Endothelial cell of umbilical vein (primary cell): ENCODE measurements around the gene GPR158. TPM values are rescaled to one million over a fixed set of nuclear protein-coding genes. Genes with fewer than 3 reads are reported as not detected.

Source experiments
- BruUV-seq: library from RNA; stranded (reverse); fragments of 400-500 nt; replicated peaks from 2 replicates; lab custom pipeline; 2021; lab: Mats Ljungman, UMichigan
- CTCF ChIA-PET: fragments of 300-600, 350-600 bp; sonication (Branson Sonifier 250); formaldehyde crosslinking; loops from one replicate; lab custom pipeline; 2021; ENCODE audit warnings: antibody characterized with exemption, inconsistent platforms; lab: Charles Lee
- POLR2A ChIA-PET: fragments of 300-600, 350-600 bp; sonication (Branson Sonifier 250); formaldehyde crosslinking; loops from one replicate; lab custom pipeline; 2021; ENCODE audit warnings: antibody characterized with exemption, inconsistent platforms; lab: Charles Lee
- DNase-seq: peaks from one replicate; pipeline ENCODE4 v3.0.0-alpha.2; 2011; ENCODE audit warnings: low read depth, low spot score
- FAIRE-seq: peaks from 2 replicates; lab custom pipeline; 2011; peaks lifted over from hg19 to GRCh38; lab: Jason Lieb, UNC
- H2AFZ ChIP-seq: 2 replicates; pipeline ENCODE4 v1.6.0; 2012; ENCODE audit warnings: low read depth, low read length, control low read depth, inconsistent platforms
- H3K27ac ChIP-seq: 2 replicates; pipeline ENCODE4 v1.5.1; 2011; ENCODE audit warnings: low read depth, mild to moderate bottlenecking, control low read depth, low read length, moderate library complexity; ENCODE audit not compliant: insufficient read depth
- H3K27me3 ChIP-seq, 2 experiments: 2 replicates each; pipeline versions ENCODE4 v1.6.0 to v1.6.1; 2011; ENCODE audit warnings: low read length in 2 of 2, mixed read lengths in 1 of 2; ENCODE audit not compliant: control insufficient read depth in 2 of 2, insufficient read depth in 2 of 2
- H3K36me3 ChIP-seq, 2 experiments: 2 replicates in 1 of 2; 3 replicates in 1 of 2; pipeline ENCODE4 v1.5.1; 2011; ENCODE audit warnings: low read length in 2 of 2, mild to moderate bottlenecking in 1 of 2, moderate library complexity in 1 of 2; ENCODE audit not compliant: control insufficient read depth in 2 of 2, insufficient read depth in 2 of 2; ENCODE audit errors: extremely low read depth in 1 of 2
- H3K4me1 ChIP-seq: 3 replicates; pipeline ENCODE4 v1.5.1; 2011; ENCODE audit warnings: mild to moderate bottlenecking, low read length; ENCODE audit not compliant: control insufficient read depth, insufficient read depth; ENCODE audit errors: extremely low read depth
- H3K4me2 ChIP-seq: 2 replicates; pipeline ENCODE4 v1.6.1; 2011; ENCODE audit warnings: low read length, control low read depth, mixed read lengths; ENCODE audit not compliant: insufficient read depth
- H3K4me3 ChIP-seq, 3 experiments: fragments of 200-600 bp in 1 of 3; sonication (generic), shearing (Covaris generic) in 1 of 3; replicated peaks in 1 of 3; 2 replicates each; pipeline ENCODE4 v1.5.1; 2011 to 2016; ENCODE audit warnings: control low read depth in 3 of 3, low read length in 3 of 3, mild to moderate bottlenecking in 2 of 3, inconsistent platforms in 1 of 3, low read depth in 1 of 3, moderate library complexity in 1 of 3; ENCODE audit not compliant: insufficient read depth in 1 of 3
- H3K79me2 ChIP-seq: 2 replicates; pipeline ENCODE4 v1.6.0; 2012; ENCODE audit warnings: low read length, inconsistent platforms; ENCODE audit not compliant: control insufficient read depth, insufficient read depth
- H3K9ac ChIP-seq: replicated peaks from 2 replicates; pipeline ENCODE3; 2011; ENCODE audit warnings: low read length, control low read depth; ENCODE audit not compliant: insufficient read depth; ENCODE audit errors: extremely low read depth
- H3K9me1 ChIP-seq: replicated peaks from 3 replicates; pipeline ENCODE4 v1.6.0; 2011; ENCODE audit warnings: mild to moderate bottlenecking, low read length; ENCODE audit not compliant: control insufficient read depth, insufficient read depth; ENCODE audit errors: extremely low read depth
- H3K9me3 ChIP-seq: replicated peaks from 2 replicates; pipeline ENCODE4 v1.5.1; 2012; ENCODE audit warnings: low read length, inconsistent platforms; ENCODE audit not compliant: control insufficient read depth, insufficient read depth
- H4K20me1 ChIP-seq: replicated peaks from 2 replicates; pipeline ENCODE3; 2011; ENCODE audit warnings: mild to moderate bottlenecking, low read length; ENCODE audit not compliant: control insufficient read depth, insufficient read depth; ENCODE audit errors: extremely low read depth
- CTCF ChIP-seq, 2 donors: IDR thresholded peaks; 1 replicate in 1 of 2; 2 replicates in 1 of 2; pipeline ENCODE4 v1.5.1; 2011; ENCODE audit warnings: low read length in 2 of 2, mild to moderate bottlenecking in 2 of 2, moderate library complexity in 2 of 2, control low read depth in 1 of 2, inconsistent platforms in 1 of 2, low read depth in 1 of 2; ENCODE audit not compliant: insufficient read depth in 1 of 2; ENCODE audit errors: extremely low read depth in 1 of 2
- EZH2 ChIP-seq: IDR thresholded peaks from 2 replicates; pipeline ENCODE4 v1.6.1; 2012; ENCODE audit warnings: borderline replicate concordance, low read depth, mild to moderate bottlenecking, moderate library complexity, low read length, inconsistent platforms; ENCODE audit not compliant: severe bottlenecking
- FOS ChIP-seq: IDR thresholded peaks from 2 replicates; pipeline ENCODE4 v1.6.1; 2011; ENCODE audit warnings: mild to moderate bottlenecking, low read length, moderate library complexity, borderline replicate concordance; ENCODE audit not compliant: insufficient read depth
- GATA2 ChIP-seq: IDR thresholded peaks from 2 replicates; pipeline ENCODE4 v1.7.0; 2011; ENCODE audit warnings: low read depth, mild to moderate bottlenecking, moderate library complexity, mixed read lengths, low read length; ENCODE audit not compliant: insufficient read length, insufficient read depth
- JUN ChIP-seq: IDR thresholded peaks from 2 replicates; pipeline ENCODE4 v1.6.1; 2011; ENCODE audit warnings: borderline replicate concordance, low read depth; ENCODE audit not compliant: insufficient read length, insufficient read depth
- MAX ChIP-seq: IDR thresholded peaks from 2 replicates; pipeline ENCODE4 v1.6.1; 2011; ENCODE audit not compliant: insufficient read depth, insufficient read length
- MYC ChIP-seq: IDR thresholded peaks from one replicate; pipeline ENCODE4 v1.6.1; 2011; ENCODE audit warnings: mild to moderate bottlenecking, low read depth, low read length
- POLR2A ChIP-seq: IDR thresholded peaks from 2 replicates; pipeline ENCODE4 v1.6.1; 2012; ENCODE audit warnings: low read depth, mild to moderate bottlenecking, control low read depth, low read length
- POLR2AphosphoS5 ChIP-seq: IDR thresholded peaks from 2 replicates; pipeline ENCODE4 v1.6.1; 2012; ENCODE audit warnings: low read depth, mild to moderate bottlenecking, control low read depth, low read length, moderate library complexity; ENCODE audit not compliant: insufficient read depth
- dilution Hi-C: fragments of 300-500 bp; cut with MboI; formaldehyde crosslinking; loops from one replicate; pipeline ENCODE4 v1.15.0; 2019; ENCODE audit warnings: low sequenced_read_pairs; ENCODE audit not compliant: extremely low pct_ligation_motif_present
- intact Hi-C: fragments of 100-400 bp; cut with micrococcal nuclease; formaldehyde crosslinking; loops from one replicate; pipeline ENCODE4 v1.10.0; 2022
- polyA plus RNA-seq, 4 experiments: library from polyadenylated mRNA; depleted of rRNA in 3 of 4; stranded (reverse) in 3 of 4; unstranded in 1 of 4; fragments of >200 nt; gene quantifications; 2 replicates each; pipeline versions ENCODE4 v1.2.1 to v1.2.3, GENCODE V29; 2011 to 2012; ENCODE audit warnings: missing spikeins in 1 of 4
- total RNA-seq: library from RNA; stranded (reverse); gene quantifications from 2 replicates; pipeline ENCODE4 v1.2.3, GENCODE V29; 2021

Gene GPR158
- total and polyA plus RNA-seq, 2 donors (not counting 3 experiments of a cell fraction or from before 2014, with no cell fraction given): not detected

- DNase-seq (no peak), FAIRE-seq (no peak)
- H3K27me3 ChIP-seq: peaks cover 0 to 8% of the 10 kb centered on the region in 2 experiments
- no peak overlapping the region for H3K4me2 ChIP-seq
- H3K9ac ChIP-seq: no peak overlapping the region
- intact Hi-C loops (no loop called here), dilution Hi-C loops (no loop called here)
- no TSS peak for BruUV-seq
- no peak overlapping the region for H3K4me3 ChIP-seq
- H3K79me2 ChIP-seq: no peaks in the 10 kb centered on the region
- H4K20me1 ChIP-seq: no peaks in the 10 kb centered on the region
- TF ChIP-seq CTCF (IDR thresholded peaks at IDR 0.05; ENCODE audit: extremely low read depth in 1 of 2, insufficient read depth in 1 of 2, low read depth in 1 of 2, low read length in 2 of 2): no peak
- TF ChIP-seq MAX: no peak
- no peak for TF ChIP-seq GATA2
- TF ChIP-seq MYC: no peak
- no peak for TF ChIP-seq POLR2A
- no peak for TF ChIP-seq JUN
- no peak for TF ChIP-seq POLR2AphosphoS5
- TF ChIP-seq FOS: no peak
- TF ChIP-seq EZH2: no peak
- CTCF ChIA-PET: interaction anchor here (1.4 kb wide), 1 partner anchor 8 kb away, joined by 3 read pairs; the partner anchor contains the start of gene GPR158
- H2AFZ ChIP-seq: no peak overlapping the region
- H3K9me1 ChIP-seq: no peaks in the 10 kb centered on the region
- H3K9me3 ChIP-seq: no peaks in the 10 kb centered on the region
- POLR2A ChIA-PET: interaction anchor here (0.6 kb wide), 1 partner anchor 1034 kb away, joined by 3 read pairs; no protein-coding TSS in a partner anchor
- no peaks in the 10 kb centered on the region for H3K36me3 ChIP-seq
- no peaks in the 10 kb centered on the region for H3K4me1 ChIP-seq
- H3K27ac ChIP-seq: no peak overlapping the region
Measured at GRCh38 chr10:25182636-25183035, 7.8 kb downstream of the GPR158 start.
